A549 (cell line): ENCODE results near the gene DOK4. TPM values are rescaled to one million over a fixed set of nuclear protein-coding genes. Genes with fewer than 3 reads are reported as not detected.

Experiments
- ATAC-seq, 2 experiments: fragments of 200-7000 bp in 1 of 2; fragments of >200 bp in 1 of 2; cut with Nextera tagmentation in 1 of 2; cut with Tn5 transposase in 1 of 2; 3 replicates each; pipeline versions ENCODE4 v1.8.0 to v1.9.1; 2018 to 2020; ENCODE audit warnings: mild to moderate bottlenecking in 1 of 2, moderate library complexity in 1 of 2
- CTCF ChIA-PET: fragments of 300-600 bp; sonication (Branson Sonifier 250); formaldehyde crosslinking; extraction: SDS; loops from one replicate; lab custom pipeline; 2021; ENCODE audit warnings: antibody characterized with exemption, inconsistent platforms; lab: Yijun Ruan, JAX
- POLR2A ChIA-PET: fragments of 350-600 bp; formaldehyde crosslinking; extraction: SDS; loops from one replicate; lab custom pipeline; 2021; ENCODE audit warnings: antibody characterized with exemption, inconsistent platforms; lab: Yijun Ruan, JAX
- DNase-seq, 2 experiments: peaks; one replicate each; pipeline versions ENCODE4 v3.0.0 to v3.0.0-alpha.2; 2011 to 2016; ENCODE audit warnings: low read depth in 1 of 2, low spot score in 1 of 2
- FAIRE-seq: peaks from 2 replicates; lab custom pipeline; 2011; peaks lifted over from hg19 to GRCh38; lab: Jason Lieb, UNC
- H3K27ac ChIP-seq, 2 experiments: fragments of >200 bp; sonication (Bioruptor Twin); formaldehyde crosslinking; 3 replicates each; pipeline ENCODE4 v1.5.1; 2016 to 2017
- H3K4me1 ChIP-seq: fragments of >200 bp; sonication (Bioruptor Twin); formaldehyde crosslinking; 3 replicates; pipeline ENCODE4 v1.6.1; 2016
- H3K4me2 ChIP-seq: fragments of >200 bp; sonication (Bioruptor Twin); formaldehyde crosslinking; 3 replicates; pipeline ENCODE4 v1.6.1; 2016
- H3K4me3 ChIP-seq: fragments of >200 bp; sonication (Bioruptor Twin); formaldehyde crosslinking; 3 replicates; pipeline ENCODE4 v1.5.1; 2016
- H3K9me3 ChIP-seq: fragments of >200 bp; sonication (Bioruptor Twin); formaldehyde crosslinking; 3 replicates; pipeline ENCODE4 v1.6.1; 2016
- CBX2 ChIP-seq: fragments of 200-600 bp; sonication (generic); IDR thresholded peaks from 2 replicates; pipeline ENCODE4 v1.6.1; 2016; ENCODE audit warnings: low read depth, mild to moderate bottlenecking, borderline replicate concordance
- CEBPB ChIP-seq, 2 experiments: fragments of >200 bp in 1 of 2; sonication (Bioruptor Twin) in 1 of 2; formaldehyde crosslinking in 1 of 2; IDR thresholded peaks; 2 replicates each; pipeline ENCODE4 v1.6.1; 2012 to 2016
- ELK1 ChIP-seq: fragments of 150-350 bp; IDR thresholded peaks from 2 replicates; pipeline ENCODE4 v1.6.1; 2014; ENCODE audit warnings: low read depth, mild to moderate bottlenecking, low read length
- EP300 ChIP-seq, 2 experiments: fragments of >200 bp; sonication (Bioruptor Twin); formaldehyde crosslinking; IDR thresholded peaks; 2 replicates in 1 of 2; 3 replicates in 1 of 2; pipeline ENCODE4 v1.6.1; 2016 to 2017
- FOSB ChIP-seq: fragments of 250-450 bp; sonication (Bioruptor Pico); IDR thresholded peaks from 2 replicates; pipeline ENCODE4 v1.5.0; 2020; ENCODE audit warnings: mild to moderate bottlenecking, moderate library complexity
- FOSL2 ChIP-seq, 2 experiments: fragments of 450-650 bp in 1 of 2; fragments of >200 bp in 1 of 2; sonication (Bioruptor Twin) in 1 of 2; formaldehyde crosslinking; IDR thresholded peaks; 2 replicates each; pipeline versions ENCODE4 v1.5.0 to v1.6.1; 2016 to 2020; ENCODE audit warnings: mild to moderate bottlenecking in 1 of 2, moderate library complexity in 1 of 2
- HEYL ChIP-seq: fragments of 250-450 bp; sonication (Bioruptor Pico); IDR thresholded peaks from 2 replicates; pipeline ENCODE4 v1.8.0; 2021; ENCODE audit warnings: mild to moderate bottlenecking, moderate library complexity
- HOXA7 ChIP-seq: fragments of 250-450 bp; sonication (Bioruptor Pico); IDR thresholded peaks from 2 replicates; pipeline ENCODE4 v1.5.0; 2020; ENCODE audit warnings: mild to moderate bottlenecking, moderate library complexity
- HOXB13 ChIP-seq: fragments of 250-450 bp; sonication (Bioruptor Pico); IDR thresholded peaks from 2 replicates; pipeline ENCODE4 v1.5.0; 2020; ENCODE audit warnings: low read depth, mild to moderate bottlenecking, moderate library complexity
- HOXB5 ChIP-seq: fragments of 250-450 bp; sonication (Bioruptor Pico); IDR thresholded peaks from 2 replicates; pipeline ENCODE4 v1.5.0; 2020; ENCODE audit warnings: mild to moderate bottlenecking, moderate library complexity
- MAX ChIP-seq: IDR thresholded peaks from 2 replicates; pipeline ENCODE4 v1.6.1; 2012
- PBX3 ChIP-seq: IDR thresholded peaks from 2 replicates; pipeline ENCODE4 v1.6.1; 2012
- POLR2A ChIP-seq: IDR thresholded peaks from 2 replicates; pipeline ENCODE4 v1.6.1; 2012; ENCODE audit warnings: mild to moderate bottlenecking, low read length
- RARB ChIP-seq: fragments of 250-450 bp; sonication (Bioruptor Pico); IDR thresholded peaks from 2 replicates; pipeline ENCODE4 v1.8.0; 2021; ENCODE audit warnings: mild to moderate bottlenecking, moderate library complexity
- REST ChIP-seq: fragments of 200-600 bp; sonication (generic); IDR thresholded peaks from 2 replicates; pipeline ENCODE4 v1.6.1; 2016; ENCODE audit warnings: antibody characterized with exemption, mild to moderate bottlenecking, moderate library complexity
- SMC3 ChIP-seq: fragments of >200 bp; sonication (Bioruptor Twin); formaldehyde crosslinking; IDR thresholded peaks from 3 replicates; pipeline ENCODE4 v1.6.1; 2018; ENCODE audit warnings: inconsistent platforms
- TP53 ChIP-seq: fragments of 250-450 bp; sonication (Bioruptor Pico); IDR thresholded peaks from 2 replicates; pipeline ENCODE4 v1.5.0; 2021; ENCODE audit warnings: mild to moderate bottlenecking, moderate library complexity
- USF2 ChIP-seq: fragments of 450-650 bp; IDR thresholded peaks from 2 replicates; pipeline ENCODE4 v1.6.1; 2014; ENCODE audit warnings: antibody characterized with exemption
- ZNF302 ChIP-seq: fragments of 250-450 bp; sonication (Bioruptor Pico); IDR thresholded peaks from 2 replicates; pipeline ENCODE4 v1.9.0; 2021; ENCODE audit warnings: inconsistent platforms, mild to moderate bottlenecking, moderate library complexity
- ZSCAN20 ChIP-seq: fragments of 250-450 bp; sonication (Bioruptor Pico); IDR thresholded peaks from 2 replicates; pipeline ENCODE4 v1.8.0; 2022; ENCODE audit warnings: mild to moderate bottlenecking, moderate library complexity
- WGBS: methylation state at CpG from one replicate; pipeline ENCODE4 v1.1.6; 2017; ENCODE audit errors: missing lambda C conversion rate; 5-methylcytosine and 5-hydroxymethylcytosine counted together
- polyA plus RNA-seq, 4 experiments: library from polyadenylated mRNA; depleted of rRNA in 3 of 4; stranded (reverse); fragments of >200 nt; fragmentation: RNase III in 1 of 4; extraction: RNeasy Plus Mini Kit Qiagen cat#74134 plus additional on column Dnase treatment in 1 of 4; gene quantifications; 2 replicates in 3 of 4; 3 replicates in 1 of 4; pipeline ENCODE4 v1.2.3, GENCODE V29; 2011 to 2017

The DOK4 gene
- polyA plus RNA-seq, 2 of the 4 experiments (the other 2 are of a cell fraction) = 70.3 to 85.4 TPM

- H3K4me3 ChIP-seq = peak overlapping the region; percentile 48; the same call in 1 of the 3 replicates
- TF ChIP-seq EP300 (IDR thresholded peaks at IDR 0.05) (no peak), REST (no peak), ZNF302 (CRISPR knock-in tag) (no peak), HOXB5 (CRISPR knock-in tag) (no peak), ZSCAN20 (CRISPR knock-in tag) (no peak), HOXB13 (CRISPR knock-in tag) (no peak), RARB (CRISPR knock-in tag) (no peak), PBX3 (no peak), CEBPB (IDR thresholded peaks at IDR 0.05) (no peak), SMC3 (no peak), USF2 (no peak), MAX (no peak), POLR2A (no peak), FOSL2 (IDR thresholded peaks at IDR 0.05) (no peak), FOSL2 (CRISPR knock-in tag; IDR thresholded peaks at IDR 0.05) (no peak), ELK1 (no peak), TP53 (CRISPR knock-in tag) (no peak), HOXA7 (no peak), FOSB (CRISPR knock-in tag) (no peak), HEYL (no peak), CBX2 (no peak)
- peak overlapping the region; percentile 93 for H3K4me2 ChIP-seq
- ChIA-PET POLR2A (interaction anchor here (1.3 kb wide), 1 partner anchor 15 kb away, joined by 4 read pairs; the partner anchor contains the start of gene POLR2C), CTCF (interaction anchor here (1.8 to 8.4 kb wide), 4 partner anchors 9 to 59 kb away, joined by 6 to 70 read pairs (median 46); partner anchors contain the start of genes DOK4 and POLR2C)
- 61% methylated on average over 6 of the region's 9 CpGs for WGBS
- peak overlapping the region; percentile 96 to 98 for H3K27ac ChIP-seq
- DNase-seq (no peak), ATAC-seq (no peak), FAIRE-seq (no peak)
- H3K9me3 ChIP-seq = no peaks in the 10 kb centered on the region
- peaks cover 91% of the 10 kb centered on the region for H3K4me1 ChIP-seq
Measured at GRCh38 chr16:57477531-57478202, 8.6 kb downstream of the DOK4 start.
